Hepatocyte (in vitro differentiated cells): ENCODE results near the gene ZNF207. TPM values are rescaled to one million over a fixed set of nuclear protein-coding genes. Genes with fewer than 3 reads are reported as not detected.

Experiments used
- DNase-seq: peaks from one replicate; pipeline ENCODE4 v3.0.0-alpha.2; 2016; ENCODE audit warnings: low spot score
- H2AFZ ChIP-seq: fragments of 200-600 bp; sonication (generic); 2 replicates; pipeline ENCODE4 v1.6.0; 2016; ENCODE audit warnings: antibody characterized with exemption, mild to moderate bottlenecking
- H3K27ac ChIP-seq: fragments of 200-600 bp; sonication (generic); 2 replicates; pipeline ENCODE4 v1.5.1; 2016; ENCODE audit warnings: mild to moderate bottlenecking
- H3K27me3 ChIP-seq: fragments of 200-600 bp; sonication (generic); 2 replicates; pipeline ENCODE4 v1.6.1; 2016
- H3K36me3 ChIP-seq: fragments of 200-600 bp; sonication (generic); replicated peaks from 2 replicates; pipeline ENCODE4 v1.5.1; 2016; ENCODE audit warnings: low read depth; ENCODE audit not compliant: insufficient read depth
- H3K4me1 ChIP-seq: fragments of 200-600 bp; sonication (generic); 2 replicates; pipeline ENCODE4 v1.5.1; 2016; ENCODE audit warnings: mild to moderate bottlenecking, moderate library complexity; ENCODE audit not compliant: insufficient read depth
- H3K4me2 ChIP-seq: fragments of 200-600 bp; sonication (generic); 2 replicates; pipeline ENCODE4 v1.6.0; 2016
- H3K4me3 ChIP-seq: fragments of 200-600 bp; sonication (generic); 2 replicates; pipeline ENCODE4 v1.5.1; 2016; ENCODE audit warnings: mild to moderate bottlenecking
- H3K79me2 ChIP-seq: fragments of 200-600 bp; sonication (generic); 2 replicates; pipeline ENCODE4 v1.6.0; 2017; ENCODE audit warnings: mild to moderate bottlenecking
- H3K9me2 ChIP-seq: fragments of 200-600 bp; sonication (generic); replicated peaks from 2 replicates; pipeline ENCODE4 v1.6.0; 2017; ENCODE audit warnings: mild to moderate bottlenecking; ENCODE audit not compliant: insufficient read depth
- H3K9me3 ChIP-seq: fragments of 200-600 bp; sonication (generic); 2 replicates; pipeline ENCODE4 v1.5.1; 2016; ENCODE audit warnings: low read depth, mild to moderate bottlenecking
- H4K20me1 ChIP-seq: fragments of 200-600 bp; sonication (generic); 2 replicates; pipeline ENCODE4 v1.6.0; 2016; ENCODE audit warnings: mild to moderate bottlenecking; ENCODE audit not compliant: insufficient read depth, poor library complexity, severe bottlenecking
- EZH2 ChIP-seq: fragments of 200-600 bp; sonication (generic); IDR thresholded peaks from 2 replicates; pipeline ENCODE4 v1.6.1; 2016; ENCODE audit warnings: antibody characterized with exemption, mild to moderate bottlenecking, borderline replicate concordance
- EZH2phosphoT487 ChIP-seq: fragments of 200-600 bp; sonication (generic); IDR thresholded peaks from one replicate; pipeline ENCODE4 v1.6.1; 2018; ENCODE audit warnings: antibody characterized with exemption, mild to moderate bottlenecking, low read depth, moderate library complexity; ENCODE audit not compliant: unreplicated experiment, severe bottlenecking
- WGBS: methylation state at CpG from one replicate; pipeline ENCODE4 v1.1.6; 2016; ENCODE audit warnings: low lambda C conversion rate; ENCODE audit errors: missing lambda C conversion rate; 5-methylcytosine and 5-hydroxymethylcytosine counted together
- polyA plus RNA-seq: library from polyadenylated mRNA; unstranded; fragments of >200 nt; fragmentation: Nextera tagmentation; extraction: Ambion mirVana; gene quantifications from 2 replicates; pipeline ENCODE4 v1.2.1, GENCODE V29; 2016
- total RNA-seq: library from RNA; depleted of rRNA; stranded (reverse); fragments of >200 nt; gene quantifications from 2 replicates; pipeline ENCODE4 v1.2.3, GENCODE V29; 2014
- TF ChIP-seq, protein P1 (sequence below): fragments of 200-600 bp; sonication (generic); IDR thresholded peaks from 2 replicates; pipeline ENCODE4 v1.5.1; 2016; ENCODE audit warnings: antibody characterized with exemption, mild to moderate bottlenecking; ENCODE audit not compliant: poor library complexity

The ZNF207 gene
- total and polyA plus RNA-seq, 2 experiments from 2014 or later: 137 to 138 TPM

DNA sequence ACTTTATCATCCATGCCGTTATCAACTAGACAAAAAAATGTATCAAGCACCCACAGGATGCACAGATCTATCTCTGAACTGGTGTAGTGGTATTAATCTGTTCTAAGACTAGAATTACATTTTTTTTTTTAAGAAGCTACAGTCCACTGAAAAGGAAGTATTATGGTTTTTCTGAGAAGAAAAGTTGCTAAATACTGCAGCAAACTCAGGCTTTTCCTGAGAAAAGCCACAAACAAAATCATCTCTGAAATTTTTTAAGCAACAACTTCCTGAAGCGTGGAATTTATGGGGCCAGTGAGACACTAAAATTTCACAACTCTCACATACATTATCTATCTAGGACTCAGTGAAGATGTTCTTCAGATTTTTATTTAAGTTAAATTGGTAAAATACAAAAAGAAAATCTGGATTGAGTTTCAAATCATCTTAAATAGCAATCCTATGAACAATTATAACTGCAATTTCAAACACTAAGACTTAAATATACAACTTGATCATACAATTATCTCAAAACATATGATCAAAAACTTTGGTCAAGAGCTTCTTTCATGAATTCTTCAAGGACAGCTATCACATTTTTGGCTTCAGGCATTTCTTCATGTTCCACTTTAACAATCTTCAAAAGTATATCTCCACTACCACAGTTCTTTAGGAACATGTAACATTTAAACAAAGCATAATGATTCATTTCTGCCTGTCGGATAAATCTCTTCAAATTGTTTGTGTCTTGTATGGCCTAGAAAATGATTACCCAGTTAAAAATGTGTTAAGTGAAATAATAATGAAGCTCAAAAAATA is 18.5 kb upstream of the ZNF207 start:
- 80% methylated on average over 3 of the region's 3 CpGs for WGBS
- Histone ChIP-seq H3K4me1 (no peaks in the 10 kb centered on the region), H3K9me2 (no peaks in the 10 kb centered on the region), H3K4me3 (no peak overlapping the region), H2AFZ (no peak overlapping the region), H3K9me3 (no peaks in the 10 kb centered on the region), H3K4me2 (no peak overlapping the region), H4K20me1 (no peaks in the 10 kb centered on the region), H3K27ac (no peak overlapping the region), H3K79me2 (no peaks in the 10 kb centered on the region), H3K36me3 (no peaks in the 10 kb centered on the region), H3K27me3 (no peaks in the 10 kb centered on the region)
- TF ChIP-seq, protein P1, sequence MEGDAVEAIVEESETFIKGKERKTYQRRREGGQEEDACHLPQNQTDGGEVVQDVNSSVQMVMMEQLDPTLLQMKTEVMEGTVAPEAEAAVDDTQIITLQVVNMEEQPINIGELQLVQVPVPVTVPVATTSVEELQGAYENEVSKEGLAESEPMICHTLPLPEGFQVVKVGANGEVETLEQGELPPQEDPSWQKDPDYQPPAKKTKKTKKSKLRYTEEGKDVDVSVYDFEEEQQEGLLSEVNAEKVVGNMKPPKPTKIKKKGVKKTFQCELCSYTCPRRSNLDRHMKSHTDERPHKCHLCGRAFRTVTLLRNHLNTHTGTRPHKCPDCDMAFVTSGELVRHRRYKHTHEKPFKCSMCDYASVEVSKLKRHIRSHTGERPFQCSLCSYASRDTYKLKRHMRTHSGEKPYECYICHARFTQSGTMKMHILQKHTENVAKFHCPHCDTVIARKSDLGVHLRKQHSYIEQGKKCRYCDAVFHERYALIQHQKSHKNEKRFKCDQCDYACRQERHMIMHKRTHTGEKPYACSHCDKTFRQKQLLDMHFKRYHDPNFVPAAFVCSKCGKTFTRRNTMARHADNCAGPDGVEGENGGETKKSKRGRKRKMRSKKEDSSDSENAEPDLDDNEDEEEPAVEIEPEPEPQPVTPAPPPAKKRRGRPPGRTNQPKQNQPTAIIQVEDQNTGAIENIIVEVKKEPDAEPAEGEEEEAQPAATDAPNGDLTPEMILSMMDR: no peak
- TF ChIP-seq EZH2phosphoT487 (no peak), EZH2 (no peak)
- no peak for DNase-seq

DNA sequence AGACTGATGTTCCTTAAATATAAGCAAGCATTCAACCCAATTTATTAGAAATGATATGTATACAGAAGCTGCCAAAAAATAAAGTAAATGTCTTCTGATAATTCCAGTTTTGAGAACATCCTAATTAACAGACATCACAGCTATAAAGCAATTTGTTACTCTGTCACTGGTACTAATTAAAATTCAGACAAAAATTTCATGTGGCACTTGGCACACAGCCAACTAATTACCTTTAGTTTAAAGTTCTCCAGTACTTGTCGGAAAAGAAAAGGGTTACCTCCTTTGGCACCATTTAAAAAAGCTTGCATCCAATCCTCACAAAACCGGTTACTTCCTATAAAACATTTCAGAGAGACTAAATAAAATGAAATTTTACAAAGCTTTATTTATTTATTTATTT is 16.8 kb upstream of the ZNF207 start:
- H3K79me2 ChIP-seq: no peaks in the 10 kb centered on the region
- 91% methylated on average over 2 of the region's 2 CpGs for WGBS
- H3K27ac ChIP-seq: no peak overlapping the region
- H4K20me1 ChIP-seq: no peaks in the 10 kb centered on the region
- TF ChIP-seq, protein P1: no peak
- TF ChIP-seq EZH2phosphoT487: no peak
- TF ChIP-seq EZH2: no peak
- no peaks in the 10 kb centered on the region for H3K9me2 ChIP-seq
- no peak overlapping the region for H2AFZ ChIP-seq
- no peak overlapping the region for H3K4me2 ChIP-seq
- H3K4me3 ChIP-seq: no peak overlapping the region
- no peak for DNase-seq
- H3K9me3 ChIP-seq: no peaks in the 10 kb centered on the region
- H3K27me3 ChIP-seq: no peaks in the 10 kb centered on the region
- no peaks in the 10 kb centered on the region for H3K36me3 ChIP-seq
- H3K4me1 ChIP-seq: no peaks in the 10 kb centered on the region

DNA sequence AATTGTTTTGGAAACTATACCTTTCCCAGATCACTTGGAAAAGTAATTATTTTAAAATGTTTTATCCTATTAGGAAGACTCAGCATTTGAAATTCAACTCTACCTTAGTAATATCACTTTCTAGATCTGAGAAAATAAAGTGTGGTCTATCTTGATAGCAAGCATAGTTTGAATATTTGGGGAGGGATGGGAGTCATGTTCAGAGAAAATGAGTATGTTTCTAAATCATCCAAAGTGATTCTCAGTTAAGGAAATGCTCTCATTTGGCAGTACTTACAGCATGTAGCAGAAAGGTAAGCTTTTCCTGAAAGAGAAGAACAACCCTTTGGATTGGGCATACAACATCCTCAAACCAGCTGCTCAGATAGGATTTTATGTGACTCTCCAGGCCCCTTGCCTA is 14.9 kb upstream of the ZNF207 start:
- H3K79me2 ChIP-seq: no peaks in the 10 kb centered on the region
- no peak overlapping the region for H3K4me3 ChIP-seq
- no peak for TF ChIP-seq EZH2
- no peak for TF ChIP-seq EZH2phosphoT487
- TF ChIP-seq, protein P1: no peak
- no peaks in the 10 kb centered on the region for H3K27me3 ChIP-seq
- DNase-seq: no peak
- H3K4me2 ChIP-seq: no peak overlapping the region
- H3K4me1 ChIP-seq: no peaks in the 10 kb centered on the region
- H4K20me1 ChIP-seq: no peaks in the 10 kb centered on the region
- H3K36me3 ChIP-seq: no peaks in the 10 kb centered on the region
- H3K27ac ChIP-seq: no peak overlapping the region
- H3K9me3 ChIP-seq: no peaks in the 10 kb centered on the region
- H3K9me2 ChIP-seq: no peaks in the 10 kb centered on the region
- H2AFZ ChIP-seq: no peak overlapping the region
